GM19240 (cell line): ENCODE data around the gene PLEKHH2.
"Not testable (repeated sequence)": the region's sequence is repeated elsewhere in the genome, so short reads cannot be mapped to it uniquely, and the experiment has no call there.

Experiments used
- DNase-seq: peaks from one replicate; pipeline ENCODE4 v3.0.0; 2011; ENCODE audit warnings: low spot score; ENCODE audit not compliant: insufficient read length

Gene PLEKHH2

GRCh38 chr2:43715300-43716098 is 78.4 kb downstream of the PLEKHH2 start:
- DNase-seq, result no peak

GRCh38 chr2:43717322-43717721 is 80.3 kb downstream of the PLEKHH2 start:
- no peak for DNase-seq

DNA sequence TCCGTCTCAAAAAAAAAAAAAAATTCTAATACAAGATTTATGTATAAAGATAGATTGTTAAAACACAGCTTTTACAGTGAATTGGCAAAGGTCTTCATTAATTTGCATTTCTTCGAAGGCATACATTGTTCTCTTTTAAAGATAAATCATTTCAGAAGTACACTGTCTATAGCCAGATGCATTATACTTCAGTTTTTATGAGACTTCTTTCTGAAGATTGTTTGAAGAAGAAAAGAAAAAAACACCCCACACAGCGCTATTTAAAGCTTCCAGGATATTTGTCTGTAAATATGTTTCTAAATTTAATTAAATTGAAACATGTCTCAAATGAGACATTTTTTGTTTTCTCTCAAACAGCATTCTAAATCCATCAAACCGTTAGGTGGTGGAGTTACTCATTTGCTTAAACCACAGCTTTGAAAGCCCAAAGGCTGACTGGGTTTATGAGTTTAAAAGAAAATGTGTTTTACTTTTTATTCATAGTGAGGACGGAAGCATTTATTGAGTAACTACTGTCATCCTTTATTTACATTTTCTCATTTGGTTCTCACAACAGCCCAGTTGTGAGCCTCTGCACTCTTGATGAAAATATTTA is 81.6 kb downstream of the PLEKHH2 start:
- DNase-seq, result no peak

GRCh38 chr2:43724728-43725526 is 87.9 kb downstream of the PLEKHH2 start:
- DNase-seq, result no peak

GRCh38 chr2:43725711-43726246 is 88.7 kb downstream of the PLEKHH2 start:
- no peak for DNase-seq

- not testable (repeated sequence) for DNase-seq
Observed at GRCh38 chr2:43726961-43727633, 90.0 kb downstream of the PLEKHH2 start.

GRCh38 chr2:43727634-43728014 is 90.6 kb downstream of the PLEKHH2 start:
- no peak for DNase-seq

DNA sequence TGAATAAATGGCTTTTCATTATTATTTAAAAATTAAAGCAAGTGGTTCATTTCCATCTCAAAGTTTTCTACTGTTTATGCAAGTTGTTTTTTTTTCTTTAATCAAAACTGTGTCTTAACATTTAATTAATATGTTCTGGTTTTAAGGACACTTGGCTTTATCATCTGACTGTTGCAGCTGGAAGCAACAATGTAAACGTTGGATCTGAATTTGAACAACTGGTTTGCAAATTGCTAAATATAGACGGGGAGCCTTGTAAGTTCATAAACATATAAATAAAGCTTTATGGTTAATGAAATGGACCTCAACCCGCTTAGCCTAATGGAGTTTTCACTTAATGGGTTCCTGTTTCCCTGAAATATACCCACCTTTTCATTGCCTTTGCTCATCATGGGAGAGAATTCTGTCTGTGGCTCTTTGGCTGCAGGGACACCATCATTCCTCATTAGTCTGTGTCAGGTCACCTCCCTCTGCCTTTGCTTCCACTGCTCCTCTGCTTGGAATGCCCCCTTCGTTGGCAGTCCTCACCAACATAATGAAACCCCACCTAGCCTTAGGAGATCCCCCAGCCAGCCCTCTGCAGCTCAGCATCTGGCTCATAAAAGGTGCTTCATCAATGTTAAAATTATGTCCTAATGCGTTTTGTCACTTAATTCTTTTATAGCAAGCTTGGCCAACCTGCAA is 92.6 kb downstream of the PLEKHH2 start:
- DNase-seq, result no peak

- no peak for DNase-seq
Observed at GRCh38 chr2:43731211-43731610, 94.2 kb downstream of the PLEKHH2 start.

- DNase-seq, result no peak
Observed at GRCh38 chr2:43736637-43737036, 99.6 kb downstream of the PLEKHH2 start.

DNA sequence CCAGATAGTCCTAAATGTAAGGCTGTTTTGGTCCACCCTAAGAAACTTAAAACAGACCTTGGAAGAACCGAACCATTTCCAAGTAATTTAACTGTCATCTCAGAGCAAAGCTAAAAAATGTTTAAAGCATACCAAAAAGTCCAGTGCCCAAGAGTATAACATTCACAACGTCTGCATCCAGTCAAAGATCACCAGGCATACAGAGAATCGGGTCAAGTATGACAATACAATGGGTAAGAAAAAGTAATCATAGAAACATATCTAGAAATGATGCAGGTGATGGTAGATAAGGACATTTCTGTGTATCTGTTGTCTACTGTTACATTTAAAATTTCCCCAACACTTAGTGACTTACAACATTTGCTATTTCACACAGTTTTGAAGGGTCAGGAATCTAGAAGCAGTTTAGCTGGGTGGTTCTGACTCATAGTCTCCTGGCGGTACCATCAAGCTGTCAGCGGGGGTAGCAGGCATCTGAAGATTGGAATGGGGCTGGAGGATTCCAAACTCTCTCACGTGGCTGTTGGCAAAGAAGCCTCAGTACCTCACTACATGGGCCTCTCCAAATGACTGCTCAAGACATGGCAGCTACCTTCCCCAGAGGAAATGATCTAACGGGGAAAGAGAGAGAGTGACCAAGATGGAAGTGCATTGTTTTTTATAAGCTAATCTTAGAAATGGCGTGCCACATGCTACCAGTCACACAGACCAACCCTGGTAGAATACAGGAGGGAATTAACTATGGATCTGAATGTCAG is 100.2 kb downstream of the PLEKHH2 start:
- no peak for DNase-seq

- DNase-seq, result no peak
Observed at GRCh38 chr2:43737855-43738254, 100.8 kb downstream of the PLEKHH2 start.

- DNase-seq, result no peak
Observed at GRCh38 chr2:43738257-43738656, 101.2 kb downstream of the PLEKHH2 start.

- no peak for DNase-seq
Observed at GRCh38 chr2:43743706-43744105, 106.6 kb downstream of the PLEKHH2 start.

DNA sequence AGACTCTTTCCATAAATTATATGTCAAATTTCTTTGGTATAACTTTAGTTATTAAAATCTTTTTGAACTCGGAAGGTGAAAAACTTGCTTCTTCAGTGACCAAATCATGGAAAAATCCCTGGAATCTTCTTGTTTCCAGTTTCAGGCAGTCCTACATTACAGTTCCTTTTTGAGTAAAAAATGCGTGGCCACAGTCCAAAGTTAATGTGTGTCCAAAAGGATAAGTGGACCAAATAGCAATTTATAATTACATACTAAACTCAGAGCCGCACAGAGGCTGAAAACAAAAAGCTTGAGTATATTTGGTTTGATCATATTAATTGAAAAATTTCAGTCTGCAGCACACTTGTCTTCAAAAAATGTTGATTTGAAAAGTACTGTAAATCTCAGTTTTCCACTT is 108.4 kb downstream of the PLEKHH2 start:
- DNase-seq, result no peak

DNA sequence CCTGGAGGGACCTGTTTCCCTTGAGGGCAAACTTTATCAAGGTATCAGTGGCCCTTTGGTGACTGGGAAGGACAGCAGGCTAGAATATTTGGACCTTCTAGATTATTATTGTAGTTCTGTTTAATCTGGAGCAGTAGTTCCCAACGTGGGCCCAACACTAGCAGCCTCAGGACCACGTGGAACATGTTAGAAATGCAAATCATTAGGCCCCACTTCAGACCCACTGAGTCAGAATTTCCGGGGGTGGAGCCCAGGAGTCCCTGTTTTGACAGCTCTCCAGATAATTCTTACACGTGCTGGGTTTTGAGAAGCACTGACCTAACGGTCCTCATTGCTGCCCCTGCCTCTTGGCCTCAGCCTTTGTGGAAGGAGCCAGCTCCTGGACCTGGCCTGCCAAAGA is 111.3 kb downstream of the PLEKHH2 start:
- no peak for DNase-seq

DNA sequence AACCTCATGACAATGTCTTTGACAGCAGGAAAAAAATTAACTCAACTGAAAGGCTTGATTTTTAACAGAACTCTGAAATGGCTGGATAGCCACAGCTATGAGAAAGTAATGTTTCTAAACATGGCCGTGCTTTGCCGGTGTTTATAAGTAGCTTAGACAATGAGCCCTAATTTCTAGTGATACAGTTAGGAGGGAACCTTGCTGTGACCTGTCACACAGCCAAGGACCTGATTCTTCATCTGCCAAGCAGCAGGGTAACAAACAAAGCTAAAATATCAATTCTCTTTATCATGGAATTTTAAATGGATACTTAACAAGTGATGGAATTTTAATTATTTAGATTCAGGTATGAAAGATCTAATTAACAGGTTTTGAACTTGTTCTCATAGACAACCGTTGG is 112.5 kb downstream of the PLEKHH2 start:
- no peak for DNase-seq

DNA sequence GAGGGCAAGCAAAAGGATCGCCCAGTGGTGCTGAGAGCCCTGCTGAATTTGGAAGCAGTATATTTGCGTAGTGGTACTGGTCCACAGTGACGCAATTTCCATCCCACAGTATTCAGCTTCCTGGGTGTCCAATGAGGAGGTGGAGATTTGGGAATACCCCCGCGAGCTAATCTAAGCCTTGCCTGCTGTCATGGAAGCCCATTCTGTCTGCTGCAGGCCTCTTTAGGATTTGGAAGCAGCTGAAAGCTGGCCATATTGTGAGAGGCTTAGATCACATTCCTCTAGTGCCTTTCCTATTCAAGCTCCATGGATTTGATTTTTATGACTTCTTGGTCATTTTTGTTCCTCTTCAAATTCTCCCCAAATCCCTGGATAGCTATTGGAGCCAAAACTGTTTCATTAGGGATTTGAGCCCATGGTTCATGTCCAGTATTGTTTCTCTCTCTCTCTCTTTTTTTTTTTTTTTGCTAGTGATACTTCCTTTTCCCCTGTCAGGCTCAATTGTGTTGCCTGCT is 114.5 kb downstream of the PLEKHH2 start:
- no peak for DNase-seq

GRCh38 chr2:43752302-43752701 is 115.2 kb downstream of the PLEKHH2 start:
- DNase-seq, result no peak

GRCh38 chr2:43754180-43754579 is 117.1 kb downstream of the PLEKHH2 start:
- no peak for DNase-seq
